Ishikawa (cell line): Measurements from ENCODE around the gene MS4A14.

Experiments
- CEBPB ChIP-seq: IDR thresholded peaks from 2 replicates; pipeline ENCODE4 v1.6.1; 2012
- CREB1 ChIP-seq: IDR thresholded peaks from 2 replicates; pipeline ENCODE4 v1.6.1; 2012; ENCODE audit warnings: low read depth
- EGR1 ChIP-seq: IDR thresholded peaks from 2 replicates; pipeline ENCODE4 v1.6.1; 2012
- EP300 ChIP-seq: IDR thresholded peaks from 2 replicates; pipeline ENCODE4 v1.6.1; 2012; ENCODE audit warnings: borderline replicate concordance
- FOXM1 ChIP-seq: IDR thresholded peaks from 2 replicates; pipeline ENCODE4 v1.6.1; 2012; ENCODE audit warnings: low read depth, borderline replicate concordance
- NFIC ChIP-seq: IDR thresholded peaks from 2 replicates; pipeline ENCODE4 v1.6.1; 2012
- RAD21 ChIP-seq: IDR thresholded peaks from 2 replicates; pipeline ENCODE4 v1.6.1; 2012; ENCODE audit warnings: low read depth
- TAF1 ChIP-seq: IDR thresholded peaks from 2 replicates; pipeline ENCODE4 v1.6.1; 2012; ENCODE audit warnings: low read depth, mild to moderate bottlenecking
- TCF12 ChIP-seq: IDR thresholded peaks from 2 replicates; pipeline ENCODE4 v1.6.1; 2012; ENCODE audit warnings: low read depth
- TEAD4 ChIP-seq: IDR thresholded peaks from 2 replicates; pipeline ENCODE4 v1.6.1; 2012
- YY1 ChIP-seq: IDR thresholded peaks from 2 replicates; pipeline ENCODE4 v1.6.1; 2012; ENCODE audit warnings: low read depth
- ZBTB7A ChIP-seq: IDR thresholded peaks from 2 replicates; pipeline ENCODE4 v1.6.1; 2012; ENCODE audit warnings: low read depth
- TF ChIP-seq, protein P1 (sequence below): IDR thresholded peaks from 2 replicates; pipeline ENCODE4 v1.6.1; 2012
- TF ChIP-seq, protein P2 (sequence below): IDR thresholded peaks from 2 replicates; pipeline ENCODE4 v1.6.1; 2012; ENCODE audit warnings: low read depth, mild to moderate bottlenecking
- TF ChIP-seq, protein P3 (sequence below): IDR thresholded peaks from 2 replicates; pipeline ENCODE4 v1.6.1; 2012

The MS4A14 gene

DNA sequence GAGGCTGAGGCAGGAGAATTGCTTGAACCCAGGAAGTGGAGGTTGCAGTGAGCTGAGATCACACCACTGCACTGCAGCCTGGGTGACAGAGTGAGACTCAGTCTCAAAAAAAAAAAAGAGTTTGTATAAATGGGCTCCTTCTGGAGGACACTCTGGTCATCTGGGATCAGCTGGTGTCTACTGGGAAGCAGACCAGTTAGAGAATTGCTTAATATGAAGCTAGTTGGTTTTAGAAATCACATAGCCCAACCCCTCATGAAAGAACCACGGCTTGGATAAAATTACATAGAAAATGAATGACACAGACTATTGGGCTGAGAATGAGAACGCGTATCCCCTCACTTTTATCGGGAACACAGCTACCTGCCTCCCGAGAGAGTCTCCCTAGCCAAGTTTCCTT lies 3.2 kb upstream of the MS4A14 start:
- TF ChIP-seq, protein P1, sequence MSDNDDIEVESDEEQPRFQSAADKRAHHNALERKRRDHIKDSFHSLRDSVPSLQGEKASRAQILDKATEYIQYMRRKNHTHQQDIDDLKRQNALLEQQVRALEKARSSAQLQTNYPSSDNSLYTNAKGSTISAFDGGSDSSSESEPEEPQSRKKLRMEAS = no peak
- no peak for TF ChIP-seq YY1
- TF ChIP-seq RAD21 = no peak
- TF ChIP-seq, protein P2, sequence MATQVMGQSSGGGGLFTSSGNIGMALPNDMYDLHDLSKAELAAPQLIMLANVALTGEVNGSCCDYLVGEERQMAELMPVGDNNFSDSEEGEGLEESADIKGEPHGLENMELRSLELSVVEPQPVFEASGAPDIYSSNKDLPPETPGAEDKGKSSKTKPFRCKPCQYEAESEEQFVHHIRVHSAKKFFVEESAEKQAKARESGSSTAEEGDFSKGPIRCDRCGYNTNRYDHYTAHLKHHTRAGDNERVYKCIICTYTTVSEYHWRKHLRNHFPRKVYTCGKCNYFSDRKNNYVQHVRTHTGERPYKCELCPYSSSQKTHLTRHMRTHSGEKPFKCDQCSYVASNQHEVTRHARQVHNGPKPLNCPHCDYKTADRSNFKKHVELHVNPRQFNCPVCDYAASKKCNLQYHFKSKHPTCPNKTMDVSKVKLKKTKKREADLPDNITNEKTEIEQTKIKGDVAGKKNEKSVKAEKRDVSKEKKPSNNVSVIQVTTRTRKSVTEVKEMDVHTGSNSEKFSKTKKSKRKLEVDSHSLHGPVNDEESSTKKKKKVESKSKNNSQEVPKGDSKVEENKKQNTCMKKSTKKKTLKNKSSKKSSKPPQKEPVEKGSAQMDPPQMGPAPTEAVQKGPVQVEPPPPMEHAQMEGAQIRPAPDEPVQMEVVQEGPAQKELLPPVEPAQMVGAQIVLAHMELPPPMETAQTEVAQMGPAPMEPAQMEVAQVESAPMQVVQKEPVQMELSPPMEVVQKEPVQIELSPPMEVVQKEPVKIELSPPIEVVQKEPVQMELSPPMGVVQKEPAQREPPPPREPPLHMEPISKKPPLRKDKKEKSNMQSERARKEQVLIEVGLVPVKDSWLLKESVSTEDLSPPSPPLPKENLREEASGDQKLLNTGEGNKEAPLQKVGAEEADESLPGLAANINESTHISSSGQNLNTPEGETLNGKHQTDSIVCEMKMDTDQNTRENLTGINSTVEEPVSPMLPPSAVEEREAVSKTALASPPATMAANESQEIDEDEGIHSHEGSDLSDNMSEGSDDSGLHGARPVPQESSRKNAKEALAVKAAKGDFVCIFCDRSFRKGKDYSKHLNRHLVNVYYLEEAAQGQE = no peak
- TF ChIP-seq EP300 = no peak
- TF ChIP-seq CEBPB = no peak
- no peak for TF ChIP-seq FOXM1
- no peak for TF ChIP-seq NFIC
- TF ChIP-seq, protein P3, sequence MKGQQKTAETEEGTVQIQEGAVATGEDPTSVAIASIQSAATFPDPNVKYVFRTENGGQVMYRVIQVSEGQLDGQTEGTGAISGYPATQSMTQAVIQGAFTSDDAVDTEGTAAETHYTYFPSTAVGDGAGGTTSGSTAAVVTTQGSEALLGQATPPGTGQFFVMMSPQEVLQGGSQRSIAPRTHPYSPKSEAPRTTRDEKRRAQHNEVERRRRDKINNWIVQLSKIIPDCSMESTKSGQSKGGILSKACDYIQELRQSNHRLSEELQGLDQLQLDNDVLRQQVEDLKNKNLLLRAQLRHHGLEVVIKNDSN = no peak
- no peak for TF ChIP-seq EGR1
- no peak for TF ChIP-seq CREB1
- no peak for TF ChIP-seq TAF1
- TF ChIP-seq TCF12 = no peak
- TF ChIP-seq TEAD4 = no peak
- TF ChIP-seq ZBTB7A = no peak

DNA sequence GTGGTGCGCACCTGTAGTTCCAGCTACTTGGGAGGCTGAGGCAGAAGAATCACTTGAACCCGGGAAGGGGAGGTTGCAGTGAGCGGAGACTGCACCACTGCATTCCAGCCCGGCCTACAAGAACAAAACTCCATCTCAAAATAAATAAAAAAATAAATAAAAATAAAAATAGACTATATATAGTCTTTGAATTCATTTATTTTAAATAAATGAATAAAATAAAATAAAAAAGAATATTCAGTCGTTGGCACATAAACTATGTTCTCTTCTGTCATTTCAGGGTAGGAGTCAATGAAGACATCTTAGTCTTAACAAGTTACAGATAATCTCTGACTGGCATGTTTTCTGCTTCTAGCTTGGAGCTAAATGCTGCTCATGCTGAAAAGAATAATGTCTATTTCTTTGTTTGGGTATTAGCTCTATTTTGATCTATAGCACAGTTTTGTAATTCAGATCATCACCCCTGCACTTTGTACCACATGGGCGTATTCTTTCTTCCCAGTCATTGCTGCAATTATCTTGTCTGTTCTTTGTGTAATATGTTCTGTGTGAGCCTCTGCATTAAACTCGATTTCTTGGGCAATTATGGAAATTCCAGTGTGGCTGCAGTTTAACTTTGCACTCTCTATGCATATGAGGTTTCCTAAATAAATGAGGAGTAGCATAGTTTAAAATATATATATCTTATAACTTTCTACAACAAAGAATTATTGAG lies 1.4 kb upstream of the MS4A14 start:
- TF ChIP-seq, protein P1 = no peak
- no peak for TF ChIP-seq EP300

DNA sequence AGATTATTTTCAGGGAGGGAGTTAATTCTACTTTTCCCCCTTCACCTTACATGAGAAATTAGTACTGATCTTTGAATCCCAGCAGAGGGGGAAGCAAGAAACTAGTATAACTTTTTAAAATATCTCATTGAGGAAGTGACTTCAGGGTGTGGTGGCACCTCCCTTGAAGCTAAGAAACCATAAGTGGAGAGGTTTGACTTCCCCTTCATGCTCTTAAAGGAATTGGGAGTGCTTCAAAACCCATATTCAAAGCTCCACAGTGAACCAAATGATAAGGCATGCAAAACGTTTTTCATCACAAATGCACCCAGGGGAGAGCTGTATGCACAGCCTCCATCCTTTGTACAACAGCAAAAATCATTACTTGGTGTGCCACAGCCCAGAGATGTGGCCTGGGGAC lies 540 bp downstream of the MS4A14 start:
- TF ChIP-seq, protein P1 = no peak
- TF ChIP-seq TAF1 = no peak

DNA sequence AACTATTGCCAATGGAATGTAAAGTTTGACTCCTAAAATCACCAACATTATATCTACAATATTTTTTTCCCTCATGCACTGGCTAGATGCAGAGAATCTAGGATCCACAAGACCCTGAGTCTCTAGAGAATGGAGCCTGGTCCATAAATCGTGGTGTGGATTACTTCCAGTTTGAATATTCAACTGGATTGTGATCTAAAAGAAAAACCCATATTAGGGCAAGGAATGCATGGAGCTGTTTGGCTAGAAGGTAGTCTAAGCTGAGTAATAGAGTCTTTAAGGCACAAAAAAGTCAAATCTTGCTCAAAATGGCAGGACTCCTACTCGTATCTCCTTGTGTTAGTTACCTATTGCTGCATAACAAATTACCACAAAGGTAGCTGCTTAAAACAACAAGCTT lies 23.8 kb downstream of the MS4A14 start:
- TF ChIP-seq, protein P1 = no peak
- no peak for TF ChIP-seq FOXM1
- TF ChIP-seq, protein P3 = no peak
- TF ChIP-seq NFIC = no peak
- TF ChIP-seq CEBPB = no peak
- TF ChIP-seq ZBTB7A = no peak
- no peak for TF ChIP-seq TEAD4
- no peak for TF ChIP-seq YY1
- TF ChIP-seq EGR1 = no peak
- TF ChIP-seq CREB1 = no peak
- no peak for TF ChIP-seq TAF1
- TF ChIP-seq, protein P2 = no peak
- TF ChIP-seq EP300 = no peak
- no peak for TF ChIP-seq TCF12
- no peak for TF ChIP-seq RAD21

DNA sequence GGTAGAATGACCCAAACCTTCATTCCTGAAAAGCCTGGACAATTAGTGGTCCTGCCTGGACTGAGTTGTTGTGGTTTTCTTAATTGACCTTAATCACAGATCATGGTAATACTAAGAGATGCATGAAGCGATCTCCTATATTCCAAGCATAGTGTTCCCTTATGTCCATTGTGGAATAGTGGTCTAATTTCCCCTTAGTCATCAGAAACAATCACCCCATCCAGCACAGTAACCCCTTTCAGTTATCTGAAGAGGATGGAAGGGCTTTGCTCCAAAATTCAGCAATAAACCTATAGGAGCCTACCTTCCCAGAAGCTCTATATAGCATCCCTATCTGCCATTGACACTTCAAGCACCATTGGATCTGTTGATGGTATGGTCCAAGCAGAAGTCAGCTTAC lies 26.4 kb downstream of the MS4A14 start:
- TF ChIP-seq NFIC (no peak), EGR1 (no peak), TEAD4 (no peak), ZBTB7A (no peak), YY1 (no peak), TAF1 (no peak), EP300 (no peak), TCF12 (no peak)
- TF ChIP-seq, protein P3 = no peak

DNA sequence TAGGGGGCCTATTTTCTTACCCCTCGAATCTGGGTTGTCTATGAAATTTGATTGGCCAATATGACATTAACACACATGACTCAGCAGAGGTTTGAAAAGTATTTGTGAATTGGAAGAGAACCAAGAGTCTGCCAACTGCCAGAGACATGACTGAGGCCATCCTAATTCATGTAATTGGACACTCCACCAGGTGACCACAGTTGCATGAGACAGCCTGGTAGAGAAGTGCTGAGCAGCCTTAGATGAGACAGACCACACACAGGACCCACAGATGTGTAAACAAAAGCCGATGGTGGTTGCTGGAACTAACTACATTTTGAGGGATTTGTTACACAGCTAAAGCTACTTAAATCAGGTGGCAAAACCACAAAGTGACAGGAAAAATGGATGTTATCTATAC lies 32.3 kb downstream of the MS4A14 start:
- TF ChIP-seq YY1 (no peak), RAD21 (no peak), TAF1 (no peak)
- TF ChIP-seq, protein P3 = no peak
- TF ChIP-seq, protein P1 = no peak
